AG20443 (cell line): ENCODE results near the gene SLC35F3.

Source experiments
- DNase-seq: peaks from one replicate; pipeline ENCODE4 v3.0.0; 2012; ENCODE audit warnings: low spot score, mixed read lengths

Gene SLC35F3

DNA sequence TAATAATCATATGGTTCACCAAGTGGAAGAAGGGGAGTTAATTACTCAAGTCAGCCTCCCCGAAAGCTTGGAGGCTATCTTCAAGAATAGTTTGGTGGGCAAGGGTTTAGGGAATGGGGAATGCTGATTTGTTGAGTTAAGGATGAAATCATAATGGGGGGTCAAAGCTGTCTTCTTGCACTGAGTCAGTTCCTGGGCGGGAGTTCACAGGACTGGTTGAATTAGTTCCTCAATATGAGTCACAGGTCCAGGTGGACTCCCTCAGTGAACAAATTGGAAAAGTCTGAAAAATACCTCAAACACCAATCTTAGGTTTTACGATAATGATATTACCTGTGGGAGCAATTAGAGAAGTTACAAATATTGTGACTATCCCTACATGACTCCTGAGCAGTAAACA lies 353.6 kb downstream of the SLC35F3 start:
- DNase-seq, result no peak

- DNase-seq, result no peak
These were observed 356.1 kb downstream of the SLC35F3 start for GRCh38 chr1:234260578-234260977.

DNA sequence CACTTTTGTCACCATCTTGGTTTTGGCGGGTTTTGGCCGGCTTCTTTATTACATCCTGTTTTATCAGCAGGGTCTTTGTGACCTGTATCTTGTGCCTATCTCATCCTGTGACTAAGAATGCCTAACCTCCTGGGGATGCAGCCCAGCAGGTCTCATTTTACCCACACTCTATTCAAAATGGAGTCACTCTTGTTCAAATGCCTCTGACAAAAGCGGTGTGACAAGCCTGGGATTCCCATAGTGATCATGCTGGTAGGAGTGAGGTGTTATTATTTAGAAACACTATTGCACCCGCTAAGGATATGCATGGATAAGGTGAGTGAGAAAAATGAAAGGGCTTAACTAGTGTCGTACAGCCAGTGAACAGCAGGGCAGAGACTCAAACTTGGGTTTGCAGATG lies 357.1 kb downstream of the SLC35F3 start:
- DNase-seq, result no peak

DNA sequence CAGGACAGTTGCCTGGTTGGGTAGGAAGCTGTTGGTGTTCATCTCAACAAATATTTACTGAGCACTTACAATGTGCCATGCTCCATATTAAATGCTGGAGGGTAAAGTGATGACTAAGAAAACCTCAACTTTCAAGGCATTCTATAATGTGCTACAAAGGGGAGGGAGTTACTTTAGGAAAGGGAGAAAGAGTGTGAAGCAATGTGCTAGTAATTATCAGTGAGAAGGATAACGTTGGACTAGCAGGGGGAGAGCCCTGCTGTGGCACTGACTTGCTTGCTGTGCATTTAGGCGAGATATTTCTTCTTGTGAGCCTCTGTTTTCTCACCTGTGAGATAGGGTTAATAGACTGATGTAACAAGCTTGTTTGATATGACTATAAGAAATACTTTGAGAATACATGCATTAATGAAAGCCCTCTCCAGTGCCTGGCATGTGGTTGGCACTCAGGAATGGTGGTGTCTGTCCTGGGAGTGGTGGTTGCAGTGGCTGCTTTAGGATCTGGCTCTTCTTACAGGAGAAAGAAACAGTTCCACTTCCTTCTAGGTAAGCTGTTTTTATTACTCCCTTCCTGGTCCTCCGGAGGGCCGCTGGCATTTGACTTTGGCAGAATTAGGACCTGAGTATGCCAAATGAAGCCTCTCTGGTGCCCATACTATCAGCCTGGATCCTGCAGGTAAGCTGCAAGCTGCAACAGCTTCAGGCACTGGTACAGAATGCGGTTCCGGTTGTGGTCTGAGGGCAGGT lies 357.7 kb downstream of the SLC35F3 start:
- DNase-seq, result no peak

DNA sequence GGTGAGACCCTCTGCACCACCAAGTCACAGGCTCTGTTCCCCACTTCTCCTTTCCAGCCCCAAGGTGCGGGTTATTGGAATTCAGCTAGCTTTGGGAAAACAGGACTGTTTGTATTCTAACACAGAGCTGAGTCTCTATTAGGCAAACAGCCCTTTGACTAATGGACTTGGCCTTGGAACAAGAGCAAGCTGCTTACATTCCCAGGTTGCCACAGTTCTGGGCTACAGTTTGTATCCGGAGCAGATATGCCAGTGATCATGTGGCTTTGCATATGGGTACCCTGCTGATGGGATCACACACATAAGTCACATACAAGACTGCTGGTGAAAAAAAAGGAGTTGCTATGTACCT lies 358.3 kb downstream of the SLC35F3 start:
- DNase-seq, result no peak

- DNase-seq, result no peak
These were observed 360.4 kb downstream of the SLC35F3 start for GRCh38 chr1:234264832-234265231.

GRCh38 chr1:234265321-234265720 lies 360.8 kb downstream of the SLC35F3 start:
- no peak for DNase-seq

DNA sequence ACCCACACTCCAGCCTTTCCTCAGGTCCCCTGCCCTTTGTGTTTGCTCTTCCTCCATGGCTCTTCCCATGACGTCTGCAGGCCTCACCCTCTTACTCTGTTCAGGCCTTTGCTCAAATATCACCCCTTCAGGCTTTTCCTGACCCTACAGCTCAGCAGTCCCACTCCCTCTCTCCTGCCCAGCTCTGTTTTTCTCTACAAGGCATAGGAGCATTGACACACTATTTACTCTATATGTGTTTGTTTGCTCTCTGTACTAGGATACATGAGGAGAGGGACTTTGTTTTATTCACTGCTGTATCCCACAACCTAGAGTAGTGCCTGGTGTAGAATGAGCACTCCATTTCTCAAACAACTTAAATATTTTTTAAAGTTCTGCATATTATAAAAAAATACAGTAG lies 361.4 kb downstream of the SLC35F3 start:
- DNase-seq, result no peak

DNA sequence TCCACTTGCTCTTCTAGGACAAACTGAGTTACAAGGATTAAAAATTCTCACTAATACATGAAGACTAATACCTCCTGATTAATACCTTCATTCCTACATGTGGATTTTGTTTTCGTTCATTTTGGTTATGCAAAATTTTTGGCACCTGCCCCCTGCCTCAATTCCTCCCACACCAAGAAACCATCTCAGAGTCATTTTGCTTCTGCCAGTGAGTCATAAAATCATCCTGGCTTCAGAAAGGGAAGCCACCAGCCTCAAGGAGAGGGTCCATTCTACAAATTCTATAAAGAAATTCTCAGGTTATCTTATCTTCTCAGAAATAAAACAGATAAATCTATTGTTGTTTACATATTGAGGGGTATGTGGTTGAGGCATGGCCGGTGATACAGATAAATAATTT lies 365.6 kb downstream of the SLC35F3 start:
- no peak for DNase-seq

GRCh38 chr1:234270581-234271242 lies 366.2 kb downstream of the SLC35F3 start:
- DNase-seq, result no peak

- DNase-seq, result no peak
These were observed 366.7 kb downstream of the SLC35F3 start for GRCh38 chr1:234271243-234271606.

- DNase-seq, result no peak
These were observed 368.3 kb downstream of the SLC35F3 start for GRCh38 chr1:234272656-234273312.

GRCh38 chr1:234273981-234274380 lies 369.5 kb downstream of the SLC35F3 start:
- no peak for DNase-seq

DNA sequence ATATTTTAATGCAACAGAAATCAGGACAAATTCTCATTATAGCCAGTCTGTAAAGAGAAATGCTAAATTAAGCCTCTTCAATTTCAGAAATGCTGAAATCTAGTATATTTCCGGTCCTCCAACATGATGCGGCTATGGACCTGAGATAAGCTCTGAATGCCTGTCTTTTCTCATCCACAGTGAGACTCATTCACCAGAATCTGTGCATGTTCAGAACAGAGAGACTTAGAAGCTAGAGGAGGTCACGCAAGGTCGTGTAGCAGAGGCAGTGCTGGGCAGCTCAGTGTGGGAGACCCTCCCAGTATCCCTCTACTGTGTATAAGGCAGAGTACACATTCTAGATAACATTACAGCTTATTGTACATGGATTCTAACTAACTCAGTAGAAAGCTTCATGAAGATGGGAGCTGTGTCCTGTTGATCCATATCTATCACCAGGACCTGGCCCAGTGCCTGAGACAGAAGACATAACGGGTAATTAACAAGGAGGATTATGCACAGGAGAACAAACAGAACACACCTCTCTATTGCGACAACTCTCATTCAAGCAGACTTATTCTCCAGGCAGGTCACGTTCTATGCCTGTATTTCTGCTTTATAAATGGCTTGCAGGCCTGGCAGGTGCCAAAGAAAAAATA lies 371.8 kb downstream of the SLC35F3 start:
- DNase-seq, result no peak

DNA sequence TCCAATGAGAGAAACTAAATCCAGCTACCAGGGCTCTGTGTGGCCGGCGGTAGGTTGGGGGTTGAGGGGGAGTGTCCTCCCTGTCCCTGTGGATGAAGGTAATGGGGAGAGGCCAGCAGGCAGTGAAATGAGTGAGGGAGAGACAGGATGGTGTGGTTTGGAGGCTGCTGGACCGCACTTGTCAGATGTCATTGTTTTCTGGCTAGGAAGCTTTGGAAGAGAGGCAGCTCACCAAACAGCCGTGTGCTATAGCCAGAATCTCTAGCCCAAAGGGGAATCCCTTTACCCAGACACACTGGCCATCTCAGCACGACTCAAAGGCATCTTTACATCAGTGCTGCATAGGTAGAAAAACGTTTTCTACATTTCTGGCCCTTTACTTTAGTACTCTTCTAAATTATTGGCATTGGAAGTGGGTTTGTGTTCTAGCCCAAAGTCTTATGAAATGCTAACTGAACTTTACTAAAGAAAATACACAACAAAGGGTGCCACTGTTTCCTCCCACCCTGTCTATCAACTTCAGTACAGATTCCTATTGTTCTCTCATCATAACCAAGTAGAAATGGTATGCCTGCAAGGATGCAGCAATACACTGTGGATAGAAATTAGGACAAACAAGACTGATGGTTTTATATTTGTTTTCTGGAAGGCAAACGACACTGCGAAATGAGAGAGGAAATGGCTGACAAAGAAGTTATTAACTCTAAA lies 372.8 kb downstream of the SLC35F3 start:
- DNase-seq, result no peak

DNA sequence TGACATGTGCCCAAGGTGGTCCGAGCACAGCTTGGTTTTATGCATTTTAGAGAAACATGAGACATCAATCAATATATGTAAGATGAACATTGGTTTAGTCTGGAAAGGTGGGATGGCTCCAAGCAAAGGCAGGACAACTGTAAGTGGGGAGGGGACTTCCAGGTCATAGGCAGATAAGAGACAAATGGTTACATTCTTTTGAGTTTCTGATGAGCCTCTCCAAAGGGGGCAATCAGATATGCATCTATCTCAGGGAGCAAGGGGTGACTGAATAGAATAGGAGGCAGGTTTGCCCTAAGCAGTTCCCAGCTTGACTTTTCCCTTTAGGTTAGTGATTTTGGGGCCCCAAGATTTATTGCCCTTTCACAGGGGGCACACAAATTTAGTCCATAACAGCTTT lies 374.5 kb downstream of the SLC35F3 start:
- DNase-seq, result no peak

DNA sequence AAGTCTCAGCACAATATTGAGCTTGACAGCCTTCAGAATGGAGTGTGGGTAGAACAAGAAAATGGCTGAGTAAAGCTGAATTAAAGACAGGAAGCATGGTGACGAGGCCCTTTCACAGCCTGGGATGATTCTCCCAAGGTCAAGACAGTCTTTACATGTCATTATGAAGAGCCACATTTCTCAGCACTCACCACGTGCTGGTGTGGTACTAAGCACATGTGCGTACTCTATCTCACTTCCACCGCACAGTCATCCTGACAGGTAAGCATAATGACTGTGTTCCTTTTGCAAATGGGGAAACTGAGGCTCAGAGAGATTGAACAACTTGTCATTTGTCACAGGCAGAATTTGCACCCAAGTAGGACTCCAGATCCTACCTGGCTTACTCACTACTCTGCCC lies 376.0 kb downstream of the SLC35F3 start:
- DNase-seq, result no peak

DNA sequence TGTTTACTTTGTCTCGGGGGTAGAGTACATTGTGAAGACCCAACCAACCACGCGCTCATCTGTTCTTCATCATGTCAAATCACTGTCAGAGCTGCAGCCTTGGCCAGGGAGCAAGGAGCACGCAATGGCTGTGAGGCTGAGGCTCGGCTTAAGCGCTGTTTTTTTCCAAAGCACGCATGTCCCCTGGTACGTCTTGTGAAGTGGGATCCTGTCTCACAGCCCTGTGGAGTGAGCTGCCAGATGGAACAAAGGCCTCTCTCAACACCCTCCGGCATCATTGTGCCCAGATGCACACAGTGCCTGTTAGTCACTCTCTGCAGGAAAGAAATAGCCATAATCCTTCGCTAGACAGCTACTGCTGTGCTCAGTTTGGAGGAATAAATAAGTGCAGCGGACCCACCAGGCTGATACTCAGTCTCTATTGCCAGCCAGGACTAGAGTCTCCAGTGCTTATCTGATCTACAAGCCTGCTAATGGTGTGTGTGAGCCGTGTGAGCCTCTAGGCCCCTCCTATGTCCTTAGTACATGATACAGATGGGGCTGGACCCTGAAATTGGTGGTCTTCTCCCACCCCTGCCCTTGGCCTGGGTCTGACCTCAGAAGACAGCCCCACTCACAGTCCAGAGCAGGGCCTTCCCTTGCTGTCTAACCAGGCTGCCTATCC lies 377.5 kb downstream of the SLC35F3 start:
- no peak for DNase-seq

- DNase-seq, result no peak
These were observed 381.7 kb downstream of the SLC35F3 start for GRCh38 chr1:234286206-234286605.

- DNase-seq, result no peak
These were observed 384.5 kb downstream of the SLC35F3 start for GRCh38 chr1:234288946-234289345.

GRCh38 chr1:234289538-234290305 lies 385.2 kb downstream of the SLC35F3 start:
- no peak for DNase-seq
